HL-60 (cell line): Measurements from ENCODE around the gene CBX3.

Source experiments
- DNase-seq, 2 experiments: peaks; one replicate each; pipeline ENCODE4 v3.0.0-alpha.2; 2010 to 2020; ENCODE audit warnings: low read depth in 1 of 2, low spot score in 1 of 2
- H3K27ac ChIP-seq: fragments of 250-450 bp; sonication (Bioruptor Pico); replicated peaks from 2 replicates; pipeline ENCODE4 v1.5.1; 2020; ENCODE audit warnings: mild to moderate bottlenecking, moderate library complexity
- H3K27me3 ChIP-seq: fragments of 250-450 bp; sonication (Bioruptor Pico); 2 replicates; pipeline ENCODE4 v1.5.1; 2021; ENCODE audit warnings: mild to moderate bottlenecking, moderate library complexity; ENCODE audit not compliant: insufficient read depth, poor library complexity, severe bottlenecking
- H3K4me3 ChIP-seq: replicated peaks from 2 replicates; pipeline ENCODE4 v1.5.1; 2011; ENCODE audit warnings: mild to moderate bottlenecking, control low read depth, low read length; ENCODE audit not compliant: insufficient read depth
- GABPA ChIP-seq: IDR thresholded peaks from 2 replicates; pipeline ENCODE4 v1.6.1; 2012; ENCODE audit warnings: low read depth
- POLR2AphosphoS5 ChIP-seq: IDR thresholded peaks from 2 replicates; pipeline ENCODE4 v1.6.1; 2012; ENCODE audit warnings: low read depth
- SPI1 ChIP-seq: IDR thresholded peaks from 2 replicates; pipeline ENCODE4 v1.6.1; 2012; ENCODE audit warnings: low read depth, mild to moderate bottlenecking, borderline replicate concordance
- TF ChIP-seq, protein P1 (sequence below): IDR thresholded peaks from 2 replicates; pipeline ENCODE4 v1.6.1; 2012; ENCODE audit warnings: low read depth; ENCODE audit not compliant: insufficient replicate concordance
- TF ChIP-seq, protein P2 (sequence below): IDR thresholded peaks from one replicate; pipeline ENCODE4 v1.5.1; 2011; ENCODE audit warnings: low read length, control low read depth, inconsistent platforms; ENCODE audit not compliant: insufficient read depth

The CBX3 gene

DNA sequence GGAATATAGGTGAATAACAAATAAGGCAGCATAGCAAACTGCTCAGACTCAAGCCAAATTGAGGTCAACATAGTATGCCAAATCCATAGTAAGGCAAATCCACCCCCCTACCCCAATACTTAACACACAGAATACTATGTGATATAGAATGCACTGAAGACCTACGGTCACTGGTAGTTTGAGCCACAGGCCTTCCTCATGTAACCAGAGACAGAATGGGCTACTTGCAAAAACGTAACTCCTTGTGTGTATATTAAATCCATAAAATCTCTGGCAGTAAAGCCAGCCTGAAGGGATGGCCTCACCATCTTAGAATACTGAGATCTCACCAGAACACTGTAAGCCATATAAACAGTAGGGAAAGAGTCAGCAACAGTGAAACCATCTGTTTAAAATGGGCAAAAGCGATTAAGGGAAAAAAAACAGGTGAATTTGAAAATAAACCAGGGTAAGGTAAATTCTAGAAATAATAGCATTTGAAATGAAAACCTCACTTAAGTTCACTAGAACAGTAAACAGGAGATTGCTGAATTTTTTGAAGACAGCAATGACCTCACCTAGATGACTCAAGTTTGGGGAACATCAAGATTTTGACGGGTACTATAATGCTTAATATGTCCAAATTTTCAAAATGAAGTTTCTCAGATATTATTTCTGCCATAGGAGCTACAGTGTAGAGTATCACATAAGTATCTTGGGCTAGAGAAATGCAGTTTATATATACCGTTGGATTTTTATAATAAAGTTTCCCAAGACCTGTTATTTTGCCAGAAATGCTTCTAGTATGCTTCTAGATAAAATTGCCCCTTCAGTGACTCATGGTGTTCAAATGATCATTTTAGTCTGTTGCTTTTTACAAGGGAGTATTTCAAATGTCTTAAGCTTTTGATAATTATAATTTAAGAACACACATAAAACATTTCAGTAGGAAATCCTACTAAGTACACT is 14.9 kb upstream of the CBX3 start:
- 0 out of 2 replicates have a peak, but pooled peaks have one; percentile 58 for TF ChIP-seq POLR2AphosphoS5
- TF ChIP-seq, protein P1, sequence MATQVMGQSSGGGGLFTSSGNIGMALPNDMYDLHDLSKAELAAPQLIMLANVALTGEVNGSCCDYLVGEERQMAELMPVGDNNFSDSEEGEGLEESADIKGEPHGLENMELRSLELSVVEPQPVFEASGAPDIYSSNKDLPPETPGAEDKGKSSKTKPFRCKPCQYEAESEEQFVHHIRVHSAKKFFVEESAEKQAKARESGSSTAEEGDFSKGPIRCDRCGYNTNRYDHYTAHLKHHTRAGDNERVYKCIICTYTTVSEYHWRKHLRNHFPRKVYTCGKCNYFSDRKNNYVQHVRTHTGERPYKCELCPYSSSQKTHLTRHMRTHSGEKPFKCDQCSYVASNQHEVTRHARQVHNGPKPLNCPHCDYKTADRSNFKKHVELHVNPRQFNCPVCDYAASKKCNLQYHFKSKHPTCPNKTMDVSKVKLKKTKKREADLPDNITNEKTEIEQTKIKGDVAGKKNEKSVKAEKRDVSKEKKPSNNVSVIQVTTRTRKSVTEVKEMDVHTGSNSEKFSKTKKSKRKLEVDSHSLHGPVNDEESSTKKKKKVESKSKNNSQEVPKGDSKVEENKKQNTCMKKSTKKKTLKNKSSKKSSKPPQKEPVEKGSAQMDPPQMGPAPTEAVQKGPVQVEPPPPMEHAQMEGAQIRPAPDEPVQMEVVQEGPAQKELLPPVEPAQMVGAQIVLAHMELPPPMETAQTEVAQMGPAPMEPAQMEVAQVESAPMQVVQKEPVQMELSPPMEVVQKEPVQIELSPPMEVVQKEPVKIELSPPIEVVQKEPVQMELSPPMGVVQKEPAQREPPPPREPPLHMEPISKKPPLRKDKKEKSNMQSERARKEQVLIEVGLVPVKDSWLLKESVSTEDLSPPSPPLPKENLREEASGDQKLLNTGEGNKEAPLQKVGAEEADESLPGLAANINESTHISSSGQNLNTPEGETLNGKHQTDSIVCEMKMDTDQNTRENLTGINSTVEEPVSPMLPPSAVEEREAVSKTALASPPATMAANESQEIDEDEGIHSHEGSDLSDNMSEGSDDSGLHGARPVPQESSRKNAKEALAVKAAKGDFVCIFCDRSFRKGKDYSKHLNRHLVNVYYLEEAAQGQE, result no peak
- no peak overlapping the region for H3K4me3 ChIP-seq
- no peak for DNase-seq
- H3K27ac ChIP-seq, result peak overlapping the region; percentile 40
- no peaks in the 10 kb centered on the region for H3K27me3 ChIP-seq

DNA sequence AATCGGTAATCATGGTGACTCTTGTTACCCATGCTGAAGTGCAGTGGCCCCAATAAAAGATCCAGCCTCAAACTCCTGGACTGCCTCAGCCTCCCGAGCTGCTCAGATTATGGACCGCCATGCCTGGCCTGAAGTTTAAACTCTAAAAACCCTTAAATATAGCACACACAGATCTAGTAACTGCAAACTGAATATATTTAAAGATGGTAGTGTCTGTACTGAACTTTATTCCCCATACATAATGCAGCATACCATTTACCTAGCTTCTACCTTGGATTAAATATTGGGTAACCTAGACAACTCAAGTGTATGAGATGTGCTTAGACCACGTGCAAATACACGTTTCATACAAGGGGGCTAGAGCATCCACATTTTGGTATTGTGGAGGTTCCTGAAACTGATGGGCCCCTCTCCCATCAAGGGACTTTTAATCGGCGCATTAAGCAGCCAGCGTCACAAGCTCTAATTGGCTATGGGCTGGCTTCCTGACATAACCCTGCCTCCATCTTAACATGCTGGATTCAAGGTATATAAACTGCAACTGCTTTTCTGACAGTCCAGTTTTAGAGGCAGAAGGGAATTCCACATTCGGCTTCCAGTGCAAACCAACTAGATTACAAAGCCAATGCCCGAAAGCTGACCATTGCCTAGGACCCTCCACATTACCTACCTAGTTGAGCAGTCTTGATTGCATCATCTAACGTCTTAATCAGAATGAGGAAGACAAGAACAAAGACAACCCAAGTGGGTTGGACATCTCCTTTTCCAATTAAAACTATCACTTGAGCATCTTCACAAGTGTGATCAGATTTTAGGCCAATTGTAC is 14.0 kb upstream of the CBX3 start:
- H3K27ac ChIP-seq, result peak overlapping the region; percentile 40
- TF ChIP-seq, protein P1, result no peak
- TF ChIP-seq SPI1 (peak; percentile 62; the same call in 1 of the 2 replicates), POLR2AphosphoS5 (peak; percentile 82), GABPA (no peak)
- no peaks in the 10 kb centered on the region for H3K27me3 ChIP-seq
- DNase-seq, result peak in 1 of 2 experiments; percentile 32
- no peak overlapping the region for H3K4me3 ChIP-seq

DNA sequence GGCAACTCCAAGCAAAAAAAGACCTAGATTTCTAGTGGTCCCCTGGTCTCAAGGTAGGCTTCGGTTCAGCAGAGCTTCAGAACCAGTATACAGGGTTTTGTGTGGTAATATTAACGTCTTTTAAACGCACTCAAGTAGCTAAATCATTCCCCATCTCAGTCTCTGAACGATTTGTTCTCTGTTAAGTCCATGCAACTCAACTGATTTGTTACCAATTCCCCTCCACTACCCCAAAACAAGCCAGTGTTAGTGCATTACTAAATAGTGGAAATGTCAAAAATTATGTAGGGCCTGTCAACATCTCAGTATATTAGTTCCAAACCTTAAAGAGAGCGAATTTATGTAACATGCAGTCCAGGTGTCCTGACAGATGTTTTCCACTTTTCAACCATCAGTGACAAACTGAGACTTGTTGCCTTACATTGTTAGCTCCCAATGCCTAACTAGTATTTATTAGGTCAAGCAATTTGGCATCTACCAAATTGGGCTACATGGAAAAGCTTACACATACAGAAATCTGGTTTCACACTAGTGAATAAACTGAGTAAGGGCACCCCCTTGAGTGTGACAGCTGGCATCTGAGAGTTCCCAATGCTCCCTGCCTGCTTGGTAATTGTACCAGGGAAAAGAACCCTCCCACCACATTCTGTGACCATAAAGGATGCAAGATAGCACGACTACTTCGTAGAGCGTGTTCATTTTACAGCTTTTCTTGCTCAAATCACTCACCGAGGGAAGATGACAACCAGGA is 13.2 kb upstream of the CBX3 start:
- Histone ChIP-seq H3K27me3 (no peaks in the 10 kb centered on the region), H3K4me3 (no peak overlapping the region), H3K27ac (no peak overlapping the region; the same call in 1 of the 2 replicates)
- TF ChIP-seq GABPA (no peak; the same call in 1 of the 2 replicates), SPI1 (no peak), POLR2AphosphoS5 (peak; percentile 69)
- TF ChIP-seq, protein P1, result no peak
- TF ChIP-seq, protein P2, sequence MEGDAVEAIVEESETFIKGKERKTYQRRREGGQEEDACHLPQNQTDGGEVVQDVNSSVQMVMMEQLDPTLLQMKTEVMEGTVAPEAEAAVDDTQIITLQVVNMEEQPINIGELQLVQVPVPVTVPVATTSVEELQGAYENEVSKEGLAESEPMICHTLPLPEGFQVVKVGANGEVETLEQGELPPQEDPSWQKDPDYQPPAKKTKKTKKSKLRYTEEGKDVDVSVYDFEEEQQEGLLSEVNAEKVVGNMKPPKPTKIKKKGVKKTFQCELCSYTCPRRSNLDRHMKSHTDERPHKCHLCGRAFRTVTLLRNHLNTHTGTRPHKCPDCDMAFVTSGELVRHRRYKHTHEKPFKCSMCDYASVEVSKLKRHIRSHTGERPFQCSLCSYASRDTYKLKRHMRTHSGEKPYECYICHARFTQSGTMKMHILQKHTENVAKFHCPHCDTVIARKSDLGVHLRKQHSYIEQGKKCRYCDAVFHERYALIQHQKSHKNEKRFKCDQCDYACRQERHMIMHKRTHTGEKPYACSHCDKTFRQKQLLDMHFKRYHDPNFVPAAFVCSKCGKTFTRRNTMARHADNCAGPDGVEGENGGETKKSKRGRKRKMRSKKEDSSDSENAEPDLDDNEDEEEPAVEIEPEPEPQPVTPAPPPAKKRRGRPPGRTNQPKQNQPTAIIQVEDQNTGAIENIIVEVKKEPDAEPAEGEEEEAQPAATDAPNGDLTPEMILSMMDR, result no peak
- DNase-seq, result no peak
